ENCODE results near the gene KCND2.

The KCND2 gene

DNA sequence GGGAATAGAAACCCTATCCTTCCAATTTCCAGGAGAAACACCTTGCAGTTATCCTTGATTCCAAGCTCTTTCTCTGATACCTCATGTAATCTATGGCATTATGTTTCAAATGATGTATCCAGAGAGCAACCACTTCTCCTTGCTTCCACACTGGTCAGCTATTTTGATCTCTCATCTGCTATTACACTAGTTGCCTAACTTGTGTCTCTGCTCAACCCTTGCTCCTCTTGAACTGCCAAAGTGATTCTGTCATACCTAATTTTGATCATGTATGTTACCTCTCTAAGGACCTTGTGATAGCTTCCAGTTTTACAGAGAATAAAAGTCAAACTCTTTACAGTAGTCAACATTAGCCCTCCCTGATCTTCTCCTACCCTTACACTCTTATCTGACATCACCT is 90.4 kb downstream of the KCND2 start:
- TF ChIP-seq, protein P1, sequence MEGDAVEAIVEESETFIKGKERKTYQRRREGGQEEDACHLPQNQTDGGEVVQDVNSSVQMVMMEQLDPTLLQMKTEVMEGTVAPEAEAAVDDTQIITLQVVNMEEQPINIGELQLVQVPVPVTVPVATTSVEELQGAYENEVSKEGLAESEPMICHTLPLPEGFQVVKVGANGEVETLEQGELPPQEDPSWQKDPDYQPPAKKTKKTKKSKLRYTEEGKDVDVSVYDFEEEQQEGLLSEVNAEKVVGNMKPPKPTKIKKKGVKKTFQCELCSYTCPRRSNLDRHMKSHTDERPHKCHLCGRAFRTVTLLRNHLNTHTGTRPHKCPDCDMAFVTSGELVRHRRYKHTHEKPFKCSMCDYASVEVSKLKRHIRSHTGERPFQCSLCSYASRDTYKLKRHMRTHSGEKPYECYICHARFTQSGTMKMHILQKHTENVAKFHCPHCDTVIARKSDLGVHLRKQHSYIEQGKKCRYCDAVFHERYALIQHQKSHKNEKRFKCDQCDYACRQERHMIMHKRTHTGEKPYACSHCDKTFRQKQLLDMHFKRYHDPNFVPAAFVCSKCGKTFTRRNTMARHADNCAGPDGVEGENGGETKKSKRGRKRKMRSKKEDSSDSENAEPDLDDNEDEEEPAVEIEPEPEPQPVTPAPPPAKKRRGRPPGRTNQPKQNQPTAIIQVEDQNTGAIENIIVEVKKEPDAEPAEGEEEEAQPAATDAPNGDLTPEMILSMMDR (IDR thresholded peaks at IDR 0.05; ENCODE audit: low read depth, low read length) = no peak
- in situ Hi-C loops (cut with HindIII; ENCODE audit: low sequenced_read_pairs) = no loop called here

DNA sequence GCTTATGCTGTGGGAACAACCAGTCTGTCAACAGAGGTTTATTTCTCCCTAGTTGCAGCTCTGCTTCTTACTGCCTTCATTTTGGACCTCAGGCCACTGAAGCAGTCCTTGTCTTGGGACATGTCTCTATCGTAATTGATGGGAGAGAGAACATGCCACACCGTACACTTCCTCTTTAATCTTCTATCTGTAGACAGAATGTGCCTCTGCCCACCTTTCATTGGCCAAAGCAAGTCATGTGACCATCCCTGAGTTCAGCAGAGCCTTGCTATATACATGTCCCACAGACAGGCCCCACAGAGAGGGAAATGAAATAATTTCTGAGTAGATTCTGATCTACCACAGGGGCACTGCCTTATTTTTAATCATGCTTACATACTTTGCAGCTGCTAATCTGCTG is 98.0 kb downstream of the KCND2 start:
- in situ Hi-C loops (cut with HindIII; ENCODE audit: low sequenced_read_pairs) = no loop called here
- DNase-seq (ENCODE audit: low read depth, low spot score) = no peak
- TF ChIP-seq, protein P1 (IDR thresholded peaks at IDR 0.05; ENCODE audit: low read depth, low read length) = no peak
- no peak overlapping the region for H3K4me3 ChIP-seq (ENCODE audit: low read depth, low read length)

More for the DNA sequence above, 90.4 kb downstream of the KCND2 start:
- DNase-seq (ENCODE audit: low read depth, low spot score) = no peak
- H3K4me3 ChIP-seq (ENCODE audit: low read depth, low read length) = no peak overlapping the region

DNA sequence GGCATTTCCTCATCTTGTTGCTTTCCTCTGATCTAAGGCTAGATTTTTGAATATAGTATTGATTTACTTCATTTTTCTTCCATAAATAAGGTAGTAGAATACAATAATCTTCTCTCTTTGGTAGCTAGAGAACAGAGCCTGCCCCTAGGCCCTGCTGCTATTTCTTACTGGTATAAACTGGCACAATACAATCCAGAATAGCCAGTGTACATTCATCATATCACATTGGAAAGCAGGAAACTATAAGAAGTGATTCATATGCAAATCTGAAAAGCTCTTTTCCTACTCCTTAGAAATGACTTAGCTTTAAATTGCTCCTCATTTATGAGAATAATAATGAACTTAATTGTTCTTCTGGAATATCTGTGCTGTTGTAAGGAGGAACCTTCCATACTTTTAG is 100.2 kb downstream of the KCND2 start:
- in situ Hi-C loops (cut with HindIII; ENCODE audit: low sequenced_read_pairs) = no loop called here
- TF ChIP-seq, protein P1 (IDR thresholded peaks at IDR 0.05; ENCODE audit: low read depth, low read length) = no peak
- no peak for DNase-seq (ENCODE audit: low read depth, low spot score)

DNA sequence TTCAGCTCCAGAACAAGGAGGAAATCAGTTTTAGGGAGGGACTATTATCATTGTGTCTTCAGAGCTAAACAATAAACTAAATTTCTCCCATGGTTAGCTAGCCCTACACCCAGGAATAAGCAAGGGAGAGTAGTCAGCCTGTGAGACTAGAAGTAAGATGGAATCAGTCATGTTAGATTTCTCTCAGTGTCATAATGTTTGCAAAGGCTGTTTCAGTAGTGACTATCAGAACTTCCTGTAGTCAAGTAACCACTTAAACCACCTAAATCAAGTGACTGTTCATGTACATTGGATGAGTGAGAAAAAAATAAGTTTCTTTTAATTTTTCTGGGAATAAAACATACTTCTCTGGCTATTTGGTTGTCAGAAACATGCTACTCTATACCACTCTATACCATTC is 121.6 kb downstream of the KCND2 start:
- no peak overlapping the region for H3K4me3 ChIP-seq (ENCODE audit: low read depth, low read length)
- in situ Hi-C loops (cut with HindIII; ENCODE audit: low sequenced_read_pairs) = no loop called here
- DNase-seq (ENCODE audit: low read depth, low spot score) = no peak
- TF ChIP-seq, protein P1 (IDR thresholded peaks at IDR 0.05; ENCODE audit: low read depth, low read length) = no peak

More for the DNA sequence above, 100.2 kb downstream of the KCND2 start:
- no peak overlapping the region for H3K4me3 ChIP-seq (ENCODE audit: low read depth, low read length)

DNA sequence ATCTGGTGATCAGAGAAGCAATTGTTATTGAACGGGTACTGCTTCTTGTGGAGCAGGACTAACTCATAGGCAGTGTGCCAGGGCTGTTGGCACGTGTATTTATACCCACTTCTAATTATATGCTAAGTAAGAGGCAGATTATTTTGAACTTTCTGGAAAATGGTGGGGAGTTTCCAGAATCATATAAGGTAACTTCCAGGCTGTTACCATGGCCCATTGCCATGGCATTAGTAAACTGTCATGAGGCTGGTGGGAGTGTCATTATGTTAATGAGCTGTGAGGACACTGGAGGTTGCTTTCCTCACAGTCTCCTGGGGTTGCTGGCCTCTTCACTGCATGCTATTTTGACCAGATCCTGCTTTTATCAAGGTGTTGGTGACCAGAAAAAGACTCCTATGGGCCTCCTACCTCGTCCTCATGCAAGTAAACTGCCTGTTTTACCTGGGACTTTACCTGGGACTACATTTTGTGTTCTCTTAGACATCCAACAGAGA is 122.6 kb downstream of the KCND2 start:
- in situ Hi-C loops (cut with HindIII; ENCODE audit: low sequenced_read_pairs) = no loop called here
- H3K4me3 ChIP-seq (ENCODE audit: low read depth, low read length) = no peak overlapping the region
- TF ChIP-seq, protein P1 (IDR thresholded peaks at IDR 0.05; ENCODE audit: low read depth, low read length) = no peak
- DNase-seq (ENCODE audit: low read depth, low spot score) = no peak

DNA sequence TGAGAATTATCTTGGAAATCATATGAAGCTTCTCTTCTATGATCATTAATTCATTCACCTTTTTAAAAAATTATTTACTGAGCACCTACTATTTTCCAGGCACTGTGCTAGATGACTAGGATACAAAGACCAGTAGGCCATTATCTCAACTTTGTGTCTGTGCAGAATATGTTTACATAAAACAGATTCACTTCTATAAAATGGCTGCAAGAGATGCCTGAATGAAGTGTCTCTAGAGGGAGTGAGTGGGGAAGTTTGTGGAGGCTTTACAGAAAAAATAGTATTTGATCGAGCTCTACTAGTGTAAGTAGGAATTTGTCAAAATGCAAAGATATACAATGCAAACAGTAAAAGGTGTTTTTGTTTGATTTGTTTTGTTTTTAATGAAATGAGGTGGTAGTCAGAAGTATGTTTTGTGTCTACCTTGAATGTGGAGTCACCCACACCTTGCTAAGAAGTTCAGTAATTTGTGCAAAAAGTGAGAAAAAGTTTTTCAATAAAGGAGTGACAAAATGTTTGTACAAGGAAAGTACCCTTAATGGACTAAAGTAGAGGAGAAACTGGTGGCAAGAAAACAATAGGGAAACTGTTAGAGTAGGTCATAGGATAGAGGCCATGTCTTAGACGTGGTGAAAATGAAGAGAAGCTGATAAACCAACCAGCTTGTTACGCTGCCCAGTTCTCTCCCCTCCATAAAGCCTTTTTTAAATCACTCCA is 125.5 kb downstream of the KCND2 start:
- H3K4me3 ChIP-seq (ENCODE audit: low read depth, low read length) = no peak overlapping the region
- no peak for DNase-seq (ENCODE audit: low read depth, low spot score)
- in situ Hi-C loops (cut with HindIII; ENCODE audit: low sequenced_read_pairs) = no loop called here
- TF ChIP-seq, protein P1 (IDR thresholded peaks at IDR 0.05; ENCODE audit: low read depth, low read length) = no peak

Data from astrocyte of the spinal cord (primary cell).